Endothelial cell of umbilical vein (primary cell): ENCODE data around the gene CD55. TPM values are rescaled to one million over a fixed set of nuclear protein-coding genes. Genes with fewer than 3 reads are reported as not detected.

Experiments used
- BruUV-seq: library from RNA; stranded (reverse); fragments of 400-500 nt; replicated peaks from 2 replicates; lab custom pipeline; 2021; lab: Mats Ljungman, UMichigan
- CTCF ChIA-PET: fragments of 300-600, 350-600 bp; sonication (Branson Sonifier 250); formaldehyde crosslinking; loops from one replicate; lab custom pipeline; 2021; ENCODE audit warnings: antibody characterized with exemption, inconsistent platforms; lab: Charles Lee
- POLR2A ChIA-PET: fragments of 300-600, 350-600 bp; sonication (Branson Sonifier 250); formaldehyde crosslinking; loops from one replicate; lab custom pipeline; 2021; ENCODE audit warnings: antibody characterized with exemption, inconsistent platforms; lab: Charles Lee
- DNase-seq: peaks from one replicate; pipeline ENCODE4 v3.0.0-alpha.2; 2011; ENCODE audit warnings: low read depth, low spot score
- FAIRE-seq: peaks from 2 replicates; lab custom pipeline; 2011; peaks lifted over from hg19 to GRCh38; lab: Jason Lieb, UNC
- H2AFZ ChIP-seq: 2 replicates; pipeline ENCODE4 v1.6.0; 2012; ENCODE audit warnings: low read depth, low read length, control low read depth, inconsistent platforms
- H3K27ac ChIP-seq: 2 replicates; pipeline ENCODE4 v1.5.1; 2011; ENCODE audit warnings: low read depth, mild to moderate bottlenecking, control low read depth, low read length, moderate library complexity; ENCODE audit not compliant: insufficient read depth
- H3K27me3 ChIP-seq, 2 experiments: 2 replicates each; pipeline versions ENCODE4 v1.6.0 to v1.6.1; 2011; ENCODE audit warnings: low read length in 2 of 2, mixed read lengths in 1 of 2; ENCODE audit not compliant: control insufficient read depth in 2 of 2, insufficient read depth in 2 of 2
- H3K36me3 ChIP-seq, 2 experiments: 2 replicates in 1 of 2; 3 replicates in 1 of 2; pipeline ENCODE4 v1.5.1; 2011; ENCODE audit warnings: low read length in 2 of 2, mild to moderate bottlenecking in 1 of 2, moderate library complexity in 1 of 2; ENCODE audit not compliant: control insufficient read depth in 2 of 2, insufficient read depth in 2 of 2; ENCODE audit errors: extremely low read depth in 1 of 2
- H3K4me1 ChIP-seq: 3 replicates; pipeline ENCODE4 v1.5.1; 2011; ENCODE audit warnings: mild to moderate bottlenecking, low read length; ENCODE audit not compliant: control insufficient read depth, insufficient read depth; ENCODE audit errors: extremely low read depth
- H3K4me2 ChIP-seq: 2 replicates; pipeline ENCODE4 v1.6.1; 2011; ENCODE audit warnings: low read length, control low read depth, mixed read lengths; ENCODE audit not compliant: insufficient read depth
- H3K4me3 ChIP-seq, 3 experiments: fragments of 200-600 bp in 1 of 3; sonication (generic), shearing (Covaris generic) in 1 of 3; replicated peaks in 1 of 3; 2 replicates each; pipeline ENCODE4 v1.5.1; 2011 to 2016; ENCODE audit warnings: control low read depth in 3 of 3, low read length in 3 of 3, mild to moderate bottlenecking in 2 of 3, inconsistent platforms in 1 of 3, low read depth in 1 of 3, moderate library complexity in 1 of 3; ENCODE audit not compliant: insufficient read depth in 1 of 3
- H3K79me2 ChIP-seq: 2 replicates; pipeline ENCODE4 v1.6.0; 2012; ENCODE audit warnings: low read length, inconsistent platforms; ENCODE audit not compliant: control insufficient read depth, insufficient read depth
- H3K9ac ChIP-seq: replicated peaks from 2 replicates; pipeline ENCODE3; 2011; ENCODE audit warnings: low read length, control low read depth; ENCODE audit not compliant: insufficient read depth; ENCODE audit errors: extremely low read depth
- H3K9me1 ChIP-seq: replicated peaks from 3 replicates; pipeline ENCODE4 v1.6.0; 2011; ENCODE audit warnings: mild to moderate bottlenecking, low read length; ENCODE audit not compliant: control insufficient read depth, insufficient read depth; ENCODE audit errors: extremely low read depth
- H3K9me3 ChIP-seq: replicated peaks from 2 replicates; pipeline ENCODE4 v1.5.1; 2012; ENCODE audit warnings: low read length, inconsistent platforms; ENCODE audit not compliant: control insufficient read depth, insufficient read depth
- H4K20me1 ChIP-seq: replicated peaks from 2 replicates; pipeline ENCODE3; 2011; ENCODE audit warnings: mild to moderate bottlenecking, low read length; ENCODE audit not compliant: control insufficient read depth, insufficient read depth; ENCODE audit errors: extremely low read depth
- EZH2 ChIP-seq: IDR thresholded peaks from 2 replicates; pipeline ENCODE4 v1.6.1; 2012; ENCODE audit warnings: borderline replicate concordance, low read depth, mild to moderate bottlenecking, moderate library complexity, low read length, inconsistent platforms; ENCODE audit not compliant: severe bottlenecking
- FOS ChIP-seq: IDR thresholded peaks from 2 replicates; pipeline ENCODE4 v1.6.1; 2011; ENCODE audit warnings: mild to moderate bottlenecking, low read length, moderate library complexity, borderline replicate concordance; ENCODE audit not compliant: insufficient read depth
- GATA2 ChIP-seq: IDR thresholded peaks from 2 replicates; pipeline ENCODE4 v1.7.0; 2011; ENCODE audit warnings: low read depth, mild to moderate bottlenecking, moderate library complexity, mixed read lengths, low read length; ENCODE audit not compliant: insufficient read length, insufficient read depth
- JUN ChIP-seq: IDR thresholded peaks from 2 replicates; pipeline ENCODE4 v1.6.1; 2011; ENCODE audit warnings: borderline replicate concordance, low read depth; ENCODE audit not compliant: insufficient read length, insufficient read depth
- MYC ChIP-seq: IDR thresholded peaks from one replicate; pipeline ENCODE4 v1.6.1; 2011; ENCODE audit warnings: mild to moderate bottlenecking, low read depth, low read length
- POLR2A ChIP-seq: IDR thresholded peaks from 2 replicates; pipeline ENCODE4 v1.6.1; 2012; ENCODE audit warnings: low read depth, mild to moderate bottlenecking, control low read depth, low read length
- POLR2AphosphoS5 ChIP-seq: IDR thresholded peaks from 2 replicates; pipeline ENCODE4 v1.6.1; 2012; ENCODE audit warnings: low read depth, mild to moderate bottlenecking, control low read depth, low read length, moderate library complexity; ENCODE audit not compliant: insufficient read depth
- dilution Hi-C: fragments of 300-500 bp; cut with MboI; formaldehyde crosslinking; loops from one replicate; pipeline ENCODE4 v1.15.0; 2019; ENCODE audit warnings: low sequenced_read_pairs; ENCODE audit not compliant: extremely low pct_ligation_motif_present
- intact Hi-C: fragments of 100-400 bp; cut with micrococcal nuclease; formaldehyde crosslinking; loops from one replicate; pipeline ENCODE4 v1.10.0; 2022
- polyA plus RNA-seq, 4 experiments: library from polyadenylated mRNA; depleted of rRNA in 3 of 4; stranded (reverse) in 3 of 4; unstranded in 1 of 4; fragments of >200 nt; gene quantifications; 2 replicates each; pipeline versions ENCODE4 v1.2.1 to v1.2.3, GENCODE V29; 2011 to 2012; ENCODE audit warnings: missing spikeins in 1 of 4
- total RNA-seq: library from RNA; stranded (reverse); gene quantifications from 2 replicates; pipeline ENCODE4 v1.2.3, GENCODE V29; 2021
- TF ChIP-seq, protein P1 (sequence below): IDR thresholded peaks from 2 replicates; pipeline ENCODE4 v1.6.1; 2011; ENCODE audit not compliant: insufficient read depth, insufficient read length
- TF ChIP-seq, protein P2 (sequence below), 2 donors: IDR thresholded peaks; 1 replicate in 1 of 2; 2 replicates in 1 of 2; pipeline ENCODE4 v1.5.1; 2011; ENCODE audit warnings: low read length in 2 of 2, mild to moderate bottlenecking in 2 of 2, moderate library complexity in 2 of 2, control low read depth in 1 of 2, inconsistent platforms in 1 of 2, low read depth in 1 of 2; ENCODE audit not compliant: insufficient read depth in 1 of 2; ENCODE audit errors: extremely low read depth in 1 of 2

Gene CD55
- total and polyA plus RNA-seq, 2 donors (not counting 3 experiments of a cell fraction or from before 2014, with no cell fraction given): 111 to 179 TPM

DNA sequence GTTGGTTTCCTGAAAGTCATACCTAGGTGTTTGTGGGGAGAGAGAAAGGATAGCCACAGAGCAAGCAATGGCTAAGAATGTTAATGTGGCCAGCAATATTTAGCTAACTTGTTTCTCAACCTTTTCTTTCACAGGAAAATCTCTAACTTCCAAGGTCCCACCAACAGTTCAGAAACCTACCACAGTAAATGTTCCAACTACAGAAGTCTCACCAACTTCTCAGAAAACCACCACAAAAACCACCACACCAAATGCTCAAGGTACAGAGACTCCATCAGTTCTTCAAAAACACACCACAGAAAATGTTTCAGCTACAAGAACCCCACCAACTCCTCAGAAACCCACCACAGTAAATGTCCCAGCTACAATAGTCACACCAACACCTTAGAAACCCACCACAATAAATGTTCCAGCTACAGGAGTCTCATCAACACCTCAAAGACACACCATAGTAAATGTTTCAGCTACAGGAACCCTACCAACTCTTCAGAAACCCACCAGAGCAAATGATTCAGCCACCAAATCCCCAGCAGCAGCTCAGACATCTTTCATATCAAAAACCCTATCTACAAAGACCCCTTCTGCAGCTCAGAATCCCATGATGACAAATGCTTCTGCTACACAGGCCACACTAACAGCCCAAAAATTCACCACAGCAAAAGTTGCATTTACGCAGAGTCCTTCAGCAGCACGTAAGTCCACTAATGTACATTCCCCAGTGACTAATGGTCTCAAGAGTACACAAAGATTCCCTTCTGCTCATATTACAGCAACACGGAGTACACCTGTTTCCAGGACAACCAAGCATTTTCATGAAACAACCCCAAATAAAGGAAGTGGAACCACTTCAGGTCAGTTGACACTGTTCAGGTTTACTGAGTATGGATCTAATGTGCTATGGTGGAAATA is 15.3 kb downstream of the CD55 start:
- dilution Hi-C loops: no loop called here
- no peaks in the 10 kb centered on the region for H3K4me1 ChIP-seq
- no peaks in the 10 kb centered on the region for H3K9me1 ChIP-seq
- peaks cover 6 to 35% of the 10 kb centered on the region in 2 experiments for H3K36me3 ChIP-seq
- peaks cover 2% of the 10 kb centered on the region for H3K79me2 ChIP-seq
- H3K4me3 ChIP-seq: no peak overlapping the region
- H3K9ac ChIP-seq: no peak overlapping the region
- no peak overlapping the region for H2AFZ ChIP-seq
- TSS peak; percentile 7 for BruUV-seq
- ChIA-PET POLR2A (no interaction called here), CTCF (interaction anchor here (0.8 to 1.3 kb wide), 3 partner anchors 65 to 252 kb away, joined by 3 to 4 read pairs (median 4); no protein-coding TSS in a partner anchor)
- no peak overlapping the region for H3K27ac ChIP-seq
- DNase-seq (no peak), FAIRE-seq (no peak)
- no peaks in the 10 kb centered on the region for H3K27me3 ChIP-seq
- intact Hi-C loops: no loop called here
- H3K4me2 ChIP-seq: no peak overlapping the region
- no peaks in the 10 kb centered on the region for H4K20me1 ChIP-seq
- TF ChIP-seq GATA2: no peak
- no peaks in the 10 kb centered on the region for H3K9me3 ChIP-seq

- BruUV-seq: no TSS peak
- dilution Hi-C loops (no loop called here), intact Hi-C loops (no loop called here)
- peaks cover 15% of the 10 kb centered on the region for H3K79me2 ChIP-seq
- no peaks in the 10 kb centered on the region for H3K9me3 ChIP-seq
- TF ChIP-seq POLR2A (no peak), POLR2AphosphoS5 (no peak), GATA2 (no peak), MYC (no peak), EZH2 (no peak), JUN (no peak), FOS (no peak)
- TF ChIP-seq, protein P1, sequence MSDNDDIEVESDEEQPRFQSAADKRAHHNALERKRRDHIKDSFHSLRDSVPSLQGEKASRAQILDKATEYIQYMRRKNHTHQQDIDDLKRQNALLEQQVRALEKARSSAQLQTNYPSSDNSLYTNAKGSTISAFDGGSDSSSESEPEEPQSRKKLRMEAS: no peak
- TF ChIP-seq, protein P2, sequence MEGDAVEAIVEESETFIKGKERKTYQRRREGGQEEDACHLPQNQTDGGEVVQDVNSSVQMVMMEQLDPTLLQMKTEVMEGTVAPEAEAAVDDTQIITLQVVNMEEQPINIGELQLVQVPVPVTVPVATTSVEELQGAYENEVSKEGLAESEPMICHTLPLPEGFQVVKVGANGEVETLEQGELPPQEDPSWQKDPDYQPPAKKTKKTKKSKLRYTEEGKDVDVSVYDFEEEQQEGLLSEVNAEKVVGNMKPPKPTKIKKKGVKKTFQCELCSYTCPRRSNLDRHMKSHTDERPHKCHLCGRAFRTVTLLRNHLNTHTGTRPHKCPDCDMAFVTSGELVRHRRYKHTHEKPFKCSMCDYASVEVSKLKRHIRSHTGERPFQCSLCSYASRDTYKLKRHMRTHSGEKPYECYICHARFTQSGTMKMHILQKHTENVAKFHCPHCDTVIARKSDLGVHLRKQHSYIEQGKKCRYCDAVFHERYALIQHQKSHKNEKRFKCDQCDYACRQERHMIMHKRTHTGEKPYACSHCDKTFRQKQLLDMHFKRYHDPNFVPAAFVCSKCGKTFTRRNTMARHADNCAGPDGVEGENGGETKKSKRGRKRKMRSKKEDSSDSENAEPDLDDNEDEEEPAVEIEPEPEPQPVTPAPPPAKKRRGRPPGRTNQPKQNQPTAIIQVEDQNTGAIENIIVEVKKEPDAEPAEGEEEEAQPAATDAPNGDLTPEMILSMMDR (IDR thresholded peaks at IDR 0.05; ENCODE audit: extremely low read depth in 1 of 2, insufficient read depth in 1 of 2, low read depth in 1 of 2, low read length in 2 of 2): no peak
- no peak overlapping the region for H3K4me2 ChIP-seq
- peaks cover 9 to 15% of the 10 kb centered on the region in 2 experiments for H3K36me3 ChIP-seq
- no peaks in the 10 kb centered on the region for H3K4me1 ChIP-seq
- no peak overlapping the region for H3K9ac ChIP-seq
- no peak overlapping the region for H3K27ac ChIP-seq
- H4K20me1 ChIP-seq: no peaks in the 10 kb centered on the region
- H3K27me3 ChIP-seq: no peaks in the 10 kb centered on the region
- ChIA-PET POLR2A (no interaction called here), CTCF (interaction anchor here (1.2 kb wide), 1 partner anchor 62 kb away, joined by 3 read pairs; no protein-coding TSS in a partner anchor)
- H3K4me3 ChIP-seq: no peak overlapping the region
- H3K9me1 ChIP-seq: no peaks in the 10 kb centered on the region
- no peak overlapping the region for H2AFZ ChIP-seq
- DNase-seq (no peak), FAIRE-seq (no peak)
Measured at GRCh38 chr1:207342332-207342731, 20.9 kb downstream of the CD55 start.
